PC-3 (cell line): ENCODE results near the gene PARP15. TPM values are rescaled to one million over a fixed set of nuclear protein-coding genes. Genes with fewer than 3 reads are reported as not detected.

Experiments
- ATAC-seq: fragments of 200-7000 bp; cut with Tn5 transposase; 2 replicates; pipeline ENCODE4 v1.9.1; 2020; ENCODE audit warnings: mild to moderate bottlenecking, moderate library complexity
- BruUV-seq: library from RNA; stranded (reverse); fragments of 400-500 nt; replicated peaks from 2 replicates; lab custom pipeline; 2021; lab: Mats Ljungman, UMichigan
- CTCF ChIA-PET: fragments of 300-600 bp; sonication (Branson Sonifier 250); formaldehyde crosslinking; loops from one replicate; lab custom pipeline; 2022; ENCODE audit warnings: antibody characterized with exemption; lab: Charles Lee
- POLR2A ChIA-PET: fragments of 300-600 bp; sonication (Branson Sonifier 250); formaldehyde crosslinking; loops from one replicate; lab custom pipeline; 2022; ENCODE audit warnings: antibody characterized with exemption; ENCODE audit not compliant: unreplicated experiment; lab: Charles Lee
- DNase-seq: peaks from one replicate; pipeline ENCODE4 v3.0.0-alpha.2; 2015
- H2AFZ ChIP-seq: fragments of 300-600 bp; sonication (generic); 2 replicates; pipeline ENCODE4 v1.6.0; 2016; ENCODE audit warnings: antibody characterized with exemption, low read length
- H3F3A ChIP-seq: fragments of 300-600 bp; sonication (generic); one replicate; pipeline ENCODE4 v1.6.0; 2017; ENCODE audit warnings: antibody characterized with exemption, low read length, control low read depth, mild to moderate bottlenecking; ENCODE audit not compliant: unreplicated experiment
- H3K27ac ChIP-seq: fragments of 300-600 bp; sonication (generic); 2 replicates; pipeline ENCODE4 v1.5.1; 2016; ENCODE audit warnings: mild to moderate bottlenecking, low read length
- H3K27me3 ChIP-seq: fragments of 300-600 bp; sonication (generic); 2 replicates; pipeline ENCODE4 v1.6.1; 2016; ENCODE audit warnings: low read length, mixed read lengths
- H3K36me3 ChIP-seq: fragments of 300-600 bp; sonication (generic); 2 replicates; pipeline ENCODE4 v1.6.1; 2016; ENCODE audit warnings: low read depth, mixed run types, low read length, mixed read lengths
- H3K4me1 ChIP-seq: fragments of 300-600 bp; sonication (generic); 2 replicates; pipeline ENCODE4 v1.5.1; 2016; ENCODE audit warnings: low read length; ENCODE audit not compliant: insufficient read depth
- H3K4me2 ChIP-seq: fragments of 300-600 bp; sonication (generic); 2 replicates; pipeline ENCODE4 v1.6.0; 2016; ENCODE audit warnings: low read length
- H3K4me3 ChIP-seq: fragments of 300-600 bp; sonication (generic); 2 replicates; pipeline ENCODE4 v1.5.1; 2016; ENCODE audit warnings: mild to moderate bottlenecking, low read length, mixed read lengths
- H3K79me2 ChIP-seq: fragments of 300-600 bp; sonication (generic); 2 replicates; pipeline ENCODE4 v1.6.1; 2017; ENCODE audit warnings: low read length, mixed read lengths
- H3K9ac ChIP-seq: fragments of 300-600 bp; sonication (generic); 2 replicates; pipeline ENCODE4 v1.6.0; 2016; ENCODE audit warnings: mild to moderate bottlenecking, low read length
- H3K9me2 ChIP-seq: fragments of 300-600 bp; sonication (generic); replicated peaks from 2 replicates; pipeline ENCODE4 v1.6.1; 2016; ENCODE audit warnings: mixed run types, low read length, mixed read lengths
- H3K9me3 ChIP-seq: fragments of 300-600 bp; sonication (generic); 2 replicates; pipeline ENCODE4 v1.6.1; 2016; ENCODE audit warnings: low read length, mixed read lengths
- H4K20me1 ChIP-seq: fragments of 300-600 bp; sonication (generic); 2 replicates; pipeline ENCODE4 v1.6.1; 2016; ENCODE audit warnings: low read length, mixed read lengths
- CTCF ChIP-seq: fragments of 300-600 bp; sonication (generic); conservative IDR thresholded peaks from 2 replicates; pipeline ENCODE4 v1.5.1; 2017; ENCODE audit warnings: antibody characterized with exemption, low read depth, mild to moderate bottlenecking, low read length
- EZH2 ChIP-seq: fragments of 300-600 bp; sonication (generic); IDR thresholded peaks from one replicate; pipeline ENCODE4 v1.6.1; 2017; ENCODE audit warnings: antibody characterized with exemption, mild to moderate bottlenecking, low read length; ENCODE audit not compliant: unreplicated experiment
- EZH2phosphoT487 ChIP-seq: fragments of 300-600 bp; sonication (generic); IDR thresholded peaks from 2 replicates; pipeline ENCODE4 v1.6.1; 2018; ENCODE audit warnings: mild to moderate bottlenecking, antibody characterized with exemption, low read length, borderline replicate concordance
- intact Hi-C: fragments of 100-400 bp; cut with micrococcal nuclease; formaldehyde crosslinking; loops from 2 replicates; pipeline ENCODE4 v1.9.0; 2023
- total RNA-seq: library from RNA; depleted of rRNA; stranded (reverse); fragments of >200 nt; gene quantifications from 2 replicates; pipeline ENCODE4 v1.2.3, GENCODE V29; 2014

The PARP15 gene
- total RNA-seq, 1 experiment from 2014 or later: not detected

GRCh38 chr3:122677216-122677615 lies 99.8 kb downstream of the PARP15 start:
- no peaks in the 10 kb centered on the region for H3K36me3 ChIP-seq
- H3K4me3 ChIP-seq: no peak overlapping the region
- no TSS peak for BruUV-seq
- H3K4me2 ChIP-seq: no peak overlapping the region
- ATAC-seq (no peak), DNase-seq (no peak)
- no peaks in the 10 kb centered on the region for H3K9me3 ChIP-seq
- TF ChIP-seq EZH2: no peak
- TF ChIP-seq CTCF: no peak
- no peak for TF ChIP-seq EZH2phosphoT487
- no peak overlapping the region for H3K9ac ChIP-seq
- no peak overlapping the region for H3K27ac ChIP-seq
- H3K4me1 ChIP-seq: peaks cover 22% of the 10 kb centered on the region
- ChIA-PET POLR2A (no interaction called here), CTCF (no interaction called here)
- peaks cover 11% of the 10 kb centered on the region for H3K79me2 ChIP-seq
- no peak overlapping the region for H2AFZ ChIP-seq
- intact Hi-C loops: loop anchor here (5.0 kb wide), 1 partner anchor 285 kb away; no protein-coding TSS in a partner anchor
- no peaks in the 10 kb centered on the region for H3F3A ChIP-seq
- H3K27me3 ChIP-seq: no peaks in the 10 kb centered on the region
- H3K9me2 ChIP-seq: no peaks in the 10 kb centered on the region
- no peaks in the 10 kb centered on the region for H4K20me1 ChIP-seq

- POLR2A ChIA-PET: interaction anchor here (0.6 kb wide), 1 partner anchor 389 kb away, joined by 3 read pairs; no protein-coding TSS in a partner anchor
- Histone ChIP-seq H2AFZ (peak overlapping the region; percentile 99), H3K4me3 (no peak overlapping the region), H3K27me3 (no peaks in the 10 kb centered on the region), H3K4me2 (peak overlapping the region; percentile 86; the same call in 1 of the 2 replicates), H4K20me1 (no peaks in the 10 kb centered on the region), H3K9me3 (no peaks in the 10 kb centered on the region), H3K79me2 (peaks cover 14% of the 10 kb centered on the region), H3F3A (no peaks in the 10 kb centered on the region), H3K4me1 (peaks cover 23% of the 10 kb centered on the region), H3K27ac (no peak overlapping the region), H3K36me3 (no peaks in the 10 kb centered on the region), H3K9ac (no peak overlapping the region), H3K9me2 (no peaks in the 10 kb centered on the region)
- no peak for TF ChIP-seq EZH2phosphoT487
- no peak for TF ChIP-seq EZH2
- no peak for TF ChIP-seq CTCF
- intact Hi-C loops: loop anchor here (5.0 kb wide), 1 partner anchor 286 kb away; no protein-coding TSS in a partner anchor
- CTCF ChIA-PET: interaction anchor here (0.5 to 1.5 kb wide), 3 partner anchors 114 to 286 kb away, joined by 3 read pairs; partner anchors contain the start of genes DTX3L and PARP9
- no peak for ATAC-seq
- BruUV-seq: no TSS peak
- no peak for DNase-seq
Measured at GRCh38 chr3:122678506-122678905, 101.1 kb downstream of the PARP15 start.
